ENCODE measurements around the gene CD74. TPM values are rescaled to one million over a fixed set of nuclear protein-coding genes. Genes with fewer than 3 reads are reported as not detected.
A peak's percentile ranks its signal among the peaks of the same experiment; 100 is the strongest.

The CD74 gene
- total RNA-seq, 3 donors from 2014 or later = 382 to 393 (median 392) TPM

- H3K36me3 ChIP-seq = peaks cover 19% of the 10 kb centered on the region
- no peaks in the 10 kb centered on the region for H3K4me1 ChIP-seq
- no peak overlapping the region for H3K27ac ChIP-seq
- no peak overlapping the region for H3K4me3 ChIP-seq
- no peaks in the 10 kb centered on the region for H3K27me3 ChIP-seq
- no peak for DNase-seq (ENCODE audit: low spot score in 2 of 2)
- H3K9me3 ChIP-seq = no peaks in the 10 kb centered on the region
- intact Hi-C loops (cut with DNase I; ENCODE audit: low total_unique reads) = no loop called here
- no peak for TF ChIP-seq CTCF (IDR thresholded peaks at IDR 0.05)
- TF ChIP-seq POLR2AphosphoS5 (IDR thresholded peaks at IDR 0.05) = no peak
- no peak for TF ChIP-seq POLR2A (IDR thresholded peaks at IDR 0.05)
Observed at GRCh38 chr5:150391064-150391834, 21.5 kb downstream of the CD74 start.

GRCh38 chr5:150389531-150390266 lies 23.0 kb downstream of the CD74 start:
- Histone ChIP-seq H3K9me3 (no peaks in the 10 kb centered on the region), H3K27me3 (no peaks in the 10 kb centered on the region), H3K27ac (no peak overlapping the region), H3K4me3 (no peak overlapping the region), H3K36me3 (peaks cover 16% of the 10 kb centered on the region), H3K4me1 (no peaks in the 10 kb centered on the region)
- no peak for TF ChIP-seq POLR2AphosphoS5 (IDR thresholded peaks at IDR 0.05)
- TF ChIP-seq CTCF (IDR thresholded peaks at IDR 0.05) = no peak
- no peak for TF ChIP-seq POLR2A (IDR thresholded peaks at IDR 0.05)
- intact Hi-C loops (cut with DNase I; ENCODE audit: low total_unique reads) = no loop called here
- no peak for DNase-seq (ENCODE audit: low spot score in 2 of 2)

DNA sequence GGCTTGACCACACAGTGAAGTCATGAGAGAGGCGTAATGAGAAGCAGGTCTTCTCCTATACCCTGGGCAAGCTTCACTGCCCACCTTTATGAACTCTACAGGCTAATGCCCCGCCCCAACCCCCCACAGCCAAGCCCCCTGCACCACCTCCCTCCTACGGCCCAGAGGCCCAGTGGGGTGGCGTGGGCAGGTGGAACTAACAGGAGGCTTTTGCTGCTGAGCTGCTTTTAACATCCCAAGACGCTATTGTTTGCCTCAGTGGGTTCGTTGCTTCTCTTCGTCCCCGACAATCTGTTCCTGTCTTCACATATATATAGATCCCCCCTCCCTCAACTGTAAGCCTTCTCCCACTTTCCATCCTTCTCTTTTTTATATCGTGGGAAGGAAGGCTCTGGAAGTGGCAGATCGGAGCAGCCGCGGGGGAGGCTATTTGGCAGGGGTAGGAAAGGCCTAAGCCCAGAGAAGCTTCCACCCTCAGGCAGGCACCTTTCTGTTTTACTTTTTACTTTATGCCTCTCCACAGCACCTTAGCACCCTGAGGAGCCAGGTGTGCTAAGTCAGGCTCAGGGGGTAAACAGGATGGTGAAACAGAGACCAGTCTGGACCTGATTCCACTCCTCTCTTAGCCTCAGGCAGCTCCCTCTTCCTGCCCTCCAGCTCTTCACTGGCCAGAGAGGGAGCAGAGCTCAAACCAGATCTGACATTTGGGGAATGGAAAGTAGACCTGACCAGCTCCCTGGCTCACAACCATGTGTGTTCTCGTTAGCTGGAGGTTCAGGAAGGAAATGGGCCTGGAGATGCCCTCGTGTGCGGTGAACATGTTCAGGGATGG lies 26.5 kb downstream of the CD74 start:
- Histone ChIP-seq H3K36me3 (peaks cover 7% of the 10 kb centered on the region), H3K4me3 (no peak overlapping the region), H3K4me1 (no peaks in the 10 kb centered on the region), H3K9me3 (no peaks in the 10 kb centered on the region), H3K27me3 (no peaks in the 10 kb centered on the region), H3K27ac (peak overlapping the region; percentile 15 to 48)
- intact Hi-C loops (cut with DNase I; ENCODE audit: low total_unique reads) = no loop called here
- no peak for DNase-seq (ENCODE audit: low spot score in 2 of 2)
- TF ChIP-seq POLR2A (IDR thresholded peaks at IDR 0.05) = no peak
- no peak for TF ChIP-seq CTCF (IDR thresholded peaks at IDR 0.05)
- TF ChIP-seq POLR2AphosphoS5 (IDR thresholded peaks at IDR 0.05) = no peak

- intact Hi-C loops (cut with DNase I; ENCODE audit: low total_unique reads) = no loop called here
- H3K36me3 ChIP-seq = peaks cover 6% of the 10 kb centered on the region
- TF ChIP-seq POLR2AphosphoS5 (IDR thresholded peaks at IDR 0.05) = no peak
- TF ChIP-seq POLR2A (IDR thresholded peaks at IDR 0.05) = no peak
- no peak for TF ChIP-seq CTCF (IDR thresholded peaks at IDR 0.05)
Observed at GRCh38 chr5:150384701-150385100, 28.0 kb downstream of the CD74 start.

More at GRCh38 chr5:150384701-150385100, 28.0 kb downstream of the CD74 start:
- Histone ChIP-seq H3K4me1 (no peaks in the 10 kb centered on the region), H3K27ac (no peak overlapping the region), H3K9me3 (no peaks in the 10 kb centered on the region), H3K4me3 (no peak overlapping the region), H3K27me3 (no peaks in the 10 kb centered on the region)
- DNase-seq (ENCODE audit: low spot score in 2 of 2) = no peak

All from breast epithelium (tissue), 4 donors.